Limb (tissue), 2 donors: ENCODE data around the gene AP2M1.

ENCODE experiments used
- DNase-seq, 2 donors: peaks; one replicate each; pipeline ENCODE4 v3.0.0-alpha.2; 2016; ENCODE audit errors: extremely low spot score in 2 of 2

Gene AP2M1

DNA sequence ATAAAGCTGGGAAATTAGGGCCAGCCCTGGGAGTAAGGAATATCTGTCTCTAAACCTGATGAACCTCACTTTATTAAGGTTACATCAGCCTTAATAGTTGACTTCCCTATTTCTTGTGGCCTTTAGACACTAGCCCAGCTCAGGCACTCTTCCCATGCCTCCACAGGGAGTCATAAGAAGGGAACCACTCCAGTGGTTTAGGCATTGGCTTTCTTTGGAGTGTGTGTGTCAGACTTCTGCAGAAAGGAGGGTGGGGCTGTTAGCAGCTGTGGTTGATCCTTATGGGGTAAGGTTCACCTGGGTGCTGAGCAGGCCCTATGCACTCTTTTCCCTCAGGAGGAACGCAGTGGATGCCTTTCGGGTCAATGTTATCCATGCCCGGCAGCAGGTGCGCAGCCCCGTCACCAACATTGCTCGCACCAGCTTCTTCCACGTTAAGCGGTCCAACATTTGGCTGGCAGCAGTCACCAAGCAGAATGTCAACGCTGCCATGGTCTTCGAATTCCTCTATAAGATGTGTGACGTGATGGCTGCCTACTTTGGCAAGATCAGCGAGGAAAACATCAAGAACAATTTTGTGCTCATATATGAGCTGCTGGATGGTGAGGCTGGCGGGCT, 4.0 kb downstream of the AP2M1 start:
- DNase-seq = no peak

GRCh38 chr3:184180165-184180564, 5.5 kb downstream of the AP2M1 start:
- DNase-seq = no peak

- no peak for DNase-seq
Observed at GRCh38 chr3:184181596-184181995, 6.9 kb downstream of the AP2M1 start.

- DNase-seq = no peak
Observed at GRCh38 chr3:184183679-184184078, 9.0 kb downstream of the AP2M1 start.

- no peak for DNase-seq
Observed at GRCh38 chr3:184184546-184185230, 10.0 kb downstream of the AP2M1 start.

DNA sequence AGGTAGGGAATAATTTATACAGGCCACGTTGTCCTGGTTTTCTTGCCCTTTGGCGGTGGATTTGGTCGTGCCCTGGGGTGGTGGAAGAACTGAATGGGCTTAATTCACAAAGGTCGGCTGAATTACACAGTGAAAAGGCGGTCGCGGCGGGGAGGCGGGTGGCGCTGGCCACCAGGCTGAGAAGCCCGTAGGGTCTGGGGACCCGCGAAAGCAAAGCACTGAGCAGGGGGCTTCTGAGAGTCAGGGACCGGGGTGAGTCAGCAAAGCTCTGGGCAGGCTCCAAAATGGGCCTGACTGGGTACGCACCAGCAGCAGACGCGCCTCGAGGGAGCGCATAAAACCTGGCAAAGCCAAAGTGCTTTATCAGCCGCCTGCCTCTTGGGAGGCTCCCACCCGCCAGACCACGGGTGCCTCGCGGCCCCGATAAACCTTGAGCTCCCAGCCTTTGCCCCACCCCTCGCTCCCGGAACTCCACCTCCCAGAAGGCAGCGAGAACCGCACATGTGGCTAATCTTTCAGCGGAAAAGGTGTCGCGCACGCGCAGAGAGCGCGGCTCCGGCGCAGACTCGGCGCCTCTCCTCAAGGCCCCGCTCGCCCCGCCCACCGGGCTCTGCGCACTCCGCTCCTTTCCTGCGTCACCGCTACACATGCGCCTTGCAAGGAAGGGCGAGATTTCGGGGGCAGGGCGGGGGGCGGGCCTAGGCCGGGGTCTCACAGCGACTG, 11.0 kb downstream of the AP2M1 start:
- peak; percentile 100 for DNase-seq

- no peak for DNase-seq
Observed at GRCh38 chr3:184186184-184186901, 11.7 kb downstream of the AP2M1 start, which contains the start of gene ABCF3. TSS of gene ABCF3 (plus strand) at chr3:184186199. CDS start at chr3:184186208, 9 bp downstream.

GRCh38 chr3:184186902-184187207, 12.2 kb downstream of the AP2M1 start:
- DNase-seq = no peak

DNA sequence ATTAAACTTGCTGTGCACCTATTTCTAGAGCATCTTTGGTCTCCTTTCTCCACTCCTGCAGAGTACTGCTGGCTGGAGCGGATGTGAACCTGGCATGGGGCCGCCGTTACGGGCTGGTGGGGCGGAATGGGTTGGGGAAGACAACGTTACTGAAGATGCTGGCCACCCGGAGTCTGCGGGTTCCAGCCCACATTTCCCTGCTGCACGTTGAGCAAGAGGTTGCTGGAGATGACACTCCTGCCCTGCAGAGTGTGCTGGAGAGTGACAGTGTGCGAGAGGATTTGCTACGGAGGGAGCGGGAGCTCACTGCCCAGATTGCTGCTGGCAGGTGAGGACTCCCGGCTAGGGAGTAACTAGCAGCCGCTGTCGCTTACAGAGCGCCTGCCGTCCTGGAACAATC, 13.4 kb downstream of the AP2M1 start:
- no peak for DNase-seq

GRCh38 chr3:184189421-184189820, 14.8 kb downstream of the AP2M1 start:
- DNase-seq = no peak

GRCh38 chr3:184192889-184193288, 18.2 kb downstream of the AP2M1 start:
- DNase-seq = no peak

- DNase-seq = no peak
Observed at GRCh38 chr3:184193991-184194539, 19.4 kb downstream of the AP2M1 start.

- no peak for DNase-seq
Observed at GRCh38 chr3:184196536-184196935, 21.9 kb downstream of the AP2M1 start.

DNA sequence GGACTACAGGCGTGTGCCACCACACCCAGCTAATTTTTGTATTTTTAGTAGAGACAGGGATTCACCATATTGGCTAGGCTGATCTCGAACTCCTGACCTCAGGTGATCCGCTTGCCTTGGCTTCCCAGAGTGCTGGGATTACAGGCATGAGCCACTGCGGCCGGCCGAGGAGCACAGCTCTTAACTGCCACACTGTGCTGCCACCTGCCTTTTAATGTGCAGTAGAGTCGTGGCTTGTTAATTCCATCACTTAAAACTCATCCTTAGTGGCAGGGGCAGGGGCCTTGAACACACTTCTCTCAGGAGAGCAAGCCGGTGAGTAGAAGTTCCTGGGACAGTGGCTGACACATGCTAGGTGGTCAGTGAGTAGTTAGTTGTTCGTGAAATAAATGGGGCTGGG, 23.9 kb downstream of the AP2M1 start:
- DNase-seq = no peak

DNA sequence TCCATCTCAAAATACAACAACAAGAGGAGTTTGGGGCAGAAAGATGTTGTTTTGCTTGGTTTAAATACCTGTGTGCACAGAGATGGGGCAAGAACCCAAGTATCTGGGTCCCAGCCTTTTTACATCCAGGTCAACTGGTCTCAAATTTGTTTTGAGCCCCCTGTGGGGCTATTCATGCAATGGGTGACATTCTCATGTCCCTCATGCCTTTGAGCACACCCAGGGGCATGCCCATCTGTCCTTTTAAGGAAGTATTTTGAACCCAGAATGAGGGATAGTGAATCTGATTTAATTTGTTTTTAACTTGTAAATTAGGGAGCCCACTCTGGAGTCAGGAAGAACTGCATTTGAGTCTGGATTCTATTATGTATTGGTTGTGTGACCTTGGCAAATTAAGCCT, 26.2 kb downstream of the AP2M1 start:
- no peak for DNase-seq

DNA sequence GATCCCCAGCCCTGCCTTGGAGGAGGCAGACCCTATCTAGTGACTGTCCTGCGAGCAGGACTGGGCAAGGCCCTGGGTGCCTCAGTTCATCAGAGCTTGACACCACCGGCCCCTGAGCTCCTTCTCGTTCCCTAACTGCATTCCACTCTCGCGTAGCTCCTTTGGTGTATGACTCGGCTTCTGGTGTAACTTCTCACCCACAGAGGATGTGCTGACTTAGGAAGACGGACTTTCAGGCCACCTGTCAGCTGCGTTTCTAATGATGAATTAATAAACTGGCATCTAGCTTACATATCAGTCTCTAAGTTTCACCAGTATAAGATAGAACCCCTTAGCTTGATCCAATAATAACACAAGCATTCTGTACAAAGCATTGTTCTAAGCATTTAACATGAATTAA, 28.9 kb downstream of the AP2M1 start:
- DNase-seq = no peak

DNA sequence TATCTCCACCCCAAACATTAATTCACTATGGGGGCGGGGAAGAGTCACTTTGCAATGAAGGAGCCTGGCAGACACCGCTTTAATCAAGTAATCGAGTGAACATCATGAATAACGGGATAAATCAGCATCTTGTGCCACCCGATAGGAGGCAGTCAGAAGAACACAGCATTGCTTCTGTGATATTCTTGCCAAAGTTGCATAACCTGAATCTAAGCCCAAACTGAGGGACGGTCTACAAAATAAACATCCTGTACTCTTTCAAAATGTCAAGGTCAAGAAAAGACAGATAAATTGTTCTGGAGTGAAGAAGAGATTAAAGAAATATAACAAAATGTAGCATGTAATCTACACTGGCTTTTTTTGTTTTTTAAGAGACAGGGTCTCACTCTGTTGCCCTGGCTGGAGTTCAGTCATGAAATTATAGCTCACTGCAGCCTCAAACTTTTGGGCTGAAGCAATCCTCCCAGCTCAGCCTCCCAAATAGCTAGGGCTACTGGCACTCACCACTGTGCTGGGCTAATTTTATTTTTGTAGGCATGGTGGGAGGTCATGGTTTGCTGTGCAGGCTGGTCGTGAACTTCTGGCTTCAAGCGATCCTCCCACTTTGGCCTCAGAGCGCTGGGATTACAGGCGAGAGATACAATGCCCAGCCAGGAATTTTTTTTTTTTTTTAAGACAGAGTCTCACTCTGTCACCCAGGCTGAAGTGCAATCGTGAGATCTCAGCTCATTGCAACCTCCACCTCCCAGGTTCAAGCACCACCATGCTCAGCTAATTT, 34.7 kb downstream of the AP2M1 start:
- DNase-seq = no peak

DNA sequence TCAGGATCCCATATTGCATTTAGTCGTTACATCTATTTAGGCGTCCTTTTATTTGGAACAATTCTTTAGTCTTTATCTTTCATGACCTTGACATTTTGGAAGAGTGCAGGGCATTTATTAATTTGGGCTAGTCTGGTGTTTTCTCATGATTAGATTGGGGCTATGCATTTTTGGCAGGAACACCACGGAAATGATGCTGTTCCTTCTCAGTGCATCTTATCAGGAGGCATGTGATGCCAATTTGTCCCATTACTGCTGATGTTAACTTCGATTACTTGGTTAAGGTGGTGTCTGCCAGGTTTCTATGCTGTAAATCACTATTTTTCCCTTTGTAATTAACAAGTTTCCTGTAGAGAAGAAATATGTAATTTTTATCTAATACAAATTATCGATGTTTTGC, 36.6 kb downstream of the AP2M1 start:
- no peak for DNase-seq

DNA sequence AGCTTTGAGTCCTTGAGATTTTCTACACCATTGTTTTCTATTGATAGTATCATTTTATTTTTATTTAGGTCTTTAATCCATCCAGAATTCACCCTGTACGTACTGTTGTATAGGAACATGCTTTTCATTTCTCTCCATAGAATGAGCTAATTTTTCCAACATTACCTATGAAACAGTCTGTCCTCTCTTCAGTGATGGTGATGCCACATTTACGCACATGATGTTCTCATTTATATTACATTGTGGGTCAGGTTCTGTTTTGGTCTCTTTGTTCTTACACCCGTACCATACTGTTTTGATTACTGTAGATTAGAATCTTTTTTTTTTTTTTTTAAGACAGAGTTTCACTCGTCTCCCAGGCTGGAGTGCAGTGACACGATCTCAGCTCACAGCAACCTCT, 37.1 kb downstream of the AP2M1 start:
- no peak for DNase-seq

GRCh38 chr3:184218814-184219213, 44.2 kb downstream of the AP2M1 start:
- DNase-seq = no peak

DNA sequence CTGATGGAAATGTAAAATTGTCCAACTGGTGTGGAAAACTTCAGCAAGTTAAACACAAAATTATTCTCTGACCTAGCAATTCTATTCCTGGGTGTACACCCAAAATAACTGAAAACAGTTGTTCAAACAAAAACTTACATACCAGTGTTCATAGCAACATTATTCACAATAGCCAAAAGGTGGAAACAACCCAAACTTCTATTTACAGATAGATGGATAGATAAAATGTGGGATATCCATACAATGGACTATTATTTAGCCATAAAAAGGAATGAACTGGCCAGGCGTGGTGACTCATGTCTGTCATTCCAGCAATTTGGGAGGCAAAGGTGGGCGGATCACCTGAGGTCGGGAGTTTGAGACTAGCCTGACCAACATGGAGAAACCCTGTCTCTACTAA, 47.9 kb downstream of the AP2M1 start:
- DNase-seq = no peak
